Measurements from ENCODE around the gene ASB15.

ASB15 gene

DNA sequence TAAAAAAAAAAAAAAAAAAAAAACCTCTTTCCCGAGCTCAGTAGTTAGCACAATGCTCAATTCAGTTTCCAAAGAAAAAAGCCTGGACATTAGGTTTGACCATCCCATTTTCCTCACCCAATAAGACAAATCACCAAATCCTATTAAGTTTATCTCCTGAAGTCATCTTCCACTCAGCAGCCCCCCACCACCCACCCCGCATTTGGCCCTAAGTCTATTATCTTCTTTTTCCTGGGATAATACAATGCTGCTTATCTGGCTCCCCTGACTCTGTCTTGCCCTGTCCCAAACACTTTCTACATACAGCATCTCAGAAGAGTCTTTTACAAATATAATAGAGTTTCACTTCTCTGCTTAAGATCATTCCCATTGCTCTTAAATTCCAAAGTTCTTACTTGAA is 36.3 kb downstream of the ASB15 start:
- no peak for DNase-seq

DNA sequence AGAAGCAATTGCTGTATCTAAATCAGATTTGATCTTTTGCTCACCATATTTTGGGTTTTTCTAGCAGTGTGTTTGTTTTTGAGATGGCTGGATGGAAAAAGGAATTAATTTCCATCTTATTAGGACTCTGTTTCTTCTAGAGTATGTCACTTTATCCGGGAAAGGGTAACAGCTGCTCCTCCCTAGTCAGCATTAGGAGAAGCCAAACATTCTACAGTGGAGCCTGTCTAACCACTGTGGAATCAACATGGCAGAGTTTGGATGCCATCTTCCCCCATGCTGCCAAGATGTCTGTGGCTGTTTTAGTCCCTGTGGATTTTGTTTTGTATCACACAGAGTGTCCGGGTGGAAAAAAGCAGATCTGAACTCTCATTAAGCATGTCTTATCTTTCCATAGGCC is 38.0 kb downstream of the ASB15 start:
- no peak for DNase-seq

DNA sequence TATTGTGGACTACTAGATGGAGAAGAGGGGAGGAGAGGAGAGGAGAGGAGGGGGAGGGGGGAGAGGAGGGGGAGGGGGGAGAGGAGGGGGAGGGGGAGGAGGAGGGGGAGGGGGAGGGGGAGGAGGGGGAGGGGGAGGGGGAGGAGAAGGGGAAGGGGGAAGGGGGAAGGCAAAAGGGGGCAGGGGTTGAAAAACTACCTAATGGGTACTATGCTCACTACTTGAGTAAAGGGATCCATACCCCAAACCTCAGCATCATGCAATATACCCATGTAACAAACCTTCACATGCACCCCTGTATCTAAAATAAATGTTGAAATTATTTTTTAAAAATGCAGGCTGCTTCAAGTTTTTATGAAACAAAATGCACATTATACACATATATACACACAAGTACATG is 39.0 kb downstream of the ASB15 start:
- no peak for DNase-seq

DNA sequence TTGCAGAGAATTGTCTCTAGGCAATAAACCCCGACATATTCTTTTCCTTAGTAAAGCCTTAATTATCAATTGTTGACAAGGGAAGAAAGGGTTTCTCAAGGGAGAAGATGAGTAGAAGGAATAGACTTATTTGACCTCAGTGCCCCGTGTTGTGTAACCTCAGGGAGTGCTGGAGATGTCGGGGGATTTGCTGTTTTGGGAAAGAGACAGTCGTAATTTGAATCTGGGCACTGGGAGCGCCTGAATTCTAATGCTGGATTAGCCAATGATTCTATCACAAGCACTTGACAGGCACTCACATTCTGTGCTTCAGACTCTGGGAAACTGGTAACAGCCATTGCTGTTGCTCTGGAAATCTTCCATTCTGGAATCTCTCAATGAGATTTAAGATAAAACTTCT is 40.3 kb downstream of the ASB15 start:
- DNase-seq = no peak

DNA sequence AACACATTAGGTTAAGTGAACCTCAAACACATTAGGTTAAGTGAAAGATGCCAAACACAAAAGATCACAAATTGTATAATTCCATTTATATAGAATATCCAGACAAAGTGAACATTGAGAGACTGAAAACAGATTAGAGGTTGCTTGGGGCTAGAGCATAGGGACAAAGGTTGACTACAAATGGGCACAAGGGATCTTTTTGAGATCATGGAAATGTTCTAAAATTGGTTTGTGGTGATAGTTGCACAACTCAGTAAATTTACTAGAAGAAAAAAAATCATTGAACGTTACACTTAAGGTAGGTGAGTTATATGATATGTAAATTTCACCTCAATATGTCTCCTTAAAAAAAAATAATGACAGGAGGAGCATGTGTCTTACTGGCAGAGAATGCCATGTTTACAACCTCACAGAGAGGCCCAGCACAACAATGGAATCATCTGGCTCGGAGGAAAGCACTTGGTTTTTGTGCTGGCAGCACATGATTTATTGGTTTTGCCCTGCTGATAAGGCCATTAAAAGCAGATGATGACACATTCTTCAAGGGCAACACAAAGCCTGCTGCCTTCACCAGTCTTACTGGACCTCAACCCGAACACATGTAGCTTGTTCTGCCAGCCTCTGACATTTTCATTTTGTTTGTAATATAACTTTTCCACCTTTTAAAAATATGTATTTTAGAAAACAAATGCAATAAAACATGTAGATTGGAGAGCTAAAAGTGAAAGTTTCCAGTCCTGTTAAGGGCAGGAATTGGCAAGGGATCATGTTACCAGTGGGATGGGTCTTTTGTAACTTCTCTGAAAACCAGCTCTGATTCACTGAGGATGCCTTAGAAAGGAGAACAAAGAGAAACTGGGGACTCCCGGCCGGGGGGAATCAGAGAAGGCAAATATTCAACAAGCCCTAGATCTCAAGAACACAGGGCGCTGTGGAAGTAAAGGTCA is 42.1 kb downstream of the ASB15 start:
- DNase-seq = no peak

DNA sequence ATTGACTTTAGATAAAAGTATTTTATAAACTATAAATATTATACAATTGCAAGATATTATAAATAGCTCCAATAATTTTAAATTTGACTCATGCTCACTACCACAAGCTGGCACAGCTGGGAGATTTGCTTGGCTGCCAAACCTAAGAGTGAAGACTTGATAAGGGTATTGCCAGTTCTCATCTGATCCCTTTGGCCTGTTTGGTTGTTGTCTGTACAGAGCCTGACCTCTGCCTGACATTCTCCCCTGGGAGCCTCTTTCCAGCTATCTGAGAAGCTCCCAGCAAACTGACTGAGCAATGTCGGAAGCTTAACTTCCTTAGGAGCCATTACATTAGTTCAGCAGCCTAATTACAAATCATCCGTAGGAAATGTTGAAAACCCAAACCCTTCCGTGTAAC is 43.9 kb downstream of the ASB15 start:
- no peak for DNase-seq

DNA sequence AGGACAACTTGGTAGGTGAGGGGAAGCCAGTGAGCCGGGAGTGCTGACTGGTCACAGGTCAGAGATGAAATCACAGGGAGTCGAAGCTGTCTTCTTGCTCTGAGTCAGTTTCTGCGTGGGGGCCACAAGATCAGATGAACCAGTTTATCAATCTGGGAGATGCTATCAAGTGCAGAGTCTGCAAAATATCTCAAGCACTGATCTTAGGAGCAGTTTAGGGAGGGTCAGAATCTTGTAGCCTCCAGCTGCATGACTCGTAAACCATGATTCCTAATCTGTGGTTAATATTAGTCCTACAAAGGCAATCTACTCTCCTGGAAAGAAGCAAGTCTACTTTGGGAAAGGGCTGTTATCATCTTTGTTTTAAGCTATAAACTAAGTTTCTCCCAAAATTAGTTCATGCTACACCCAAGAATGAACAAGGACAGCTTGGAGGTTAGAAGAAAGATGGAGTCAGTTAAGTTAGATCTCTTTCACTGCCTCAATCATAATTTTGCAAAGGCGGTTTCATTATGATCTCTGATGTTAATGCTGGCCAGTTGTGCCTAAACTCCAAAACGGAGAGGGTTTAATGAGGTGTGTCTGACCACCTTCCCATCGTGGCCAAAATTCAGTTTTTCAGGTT is 45.6 kb downstream of the ASB15 start:
- no peak for DNase-seq

DNA sequence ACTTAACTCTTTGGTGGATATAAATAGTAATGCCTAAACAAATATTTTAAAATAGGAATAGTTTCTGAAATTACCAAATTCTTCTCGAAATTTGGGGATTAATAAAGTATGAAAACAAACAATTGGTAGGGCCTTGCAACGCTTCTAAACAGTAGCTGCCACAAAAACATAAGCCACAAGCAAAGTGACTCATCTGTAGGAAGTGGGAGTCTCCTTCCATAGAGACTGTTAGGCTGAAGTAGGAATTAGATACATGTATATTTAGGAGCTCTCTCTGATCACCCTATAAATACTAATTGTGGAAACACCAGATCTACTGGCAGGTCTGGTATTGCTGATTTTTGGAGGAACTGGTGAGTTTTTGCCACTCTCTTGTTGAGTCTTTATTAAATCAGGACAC is 48.3 kb downstream of the ASB15 start:
- no peak for DNase-seq

DNA sequence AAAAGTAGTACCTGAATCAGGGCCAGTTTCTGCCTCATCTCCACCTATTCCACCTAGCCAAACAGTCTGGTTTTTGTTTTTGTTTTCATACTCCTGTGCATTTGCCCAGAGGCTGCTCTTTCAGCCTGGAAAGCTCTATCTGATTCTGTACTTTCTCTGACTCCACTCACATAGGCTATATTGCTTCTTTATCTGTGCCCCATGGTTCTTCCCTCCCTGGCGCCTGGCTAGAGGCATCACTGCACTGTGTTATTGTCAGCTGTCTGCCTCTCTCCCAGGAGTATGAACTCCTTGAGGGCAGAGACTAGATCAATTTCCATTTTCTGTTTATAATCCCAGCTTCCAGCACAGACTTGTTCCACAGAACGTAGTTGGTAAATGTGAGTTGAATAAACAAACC is 49.0 kb downstream of the ASB15 start:
- no peak for DNase-seq

DNA sequence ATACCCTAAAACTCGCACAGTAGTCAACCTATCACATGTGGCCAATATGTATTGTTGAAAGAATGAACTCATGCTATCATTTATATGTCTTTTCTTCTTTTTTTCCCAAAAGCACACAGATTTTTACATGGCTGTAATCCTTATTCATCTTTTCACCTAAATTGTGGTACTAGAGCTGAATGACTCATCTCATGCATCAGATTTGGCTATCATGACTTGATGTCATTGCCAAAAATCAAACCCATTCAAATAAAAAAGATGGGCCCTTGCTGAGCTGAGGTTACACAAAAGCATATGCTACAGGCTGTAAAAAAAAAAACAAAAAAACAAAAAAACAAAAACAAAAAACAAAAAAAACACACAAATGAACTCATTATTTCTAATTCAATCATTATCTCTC is 50.8 kb downstream of the ASB15 start:
- no peak for DNase-seq

DNA sequence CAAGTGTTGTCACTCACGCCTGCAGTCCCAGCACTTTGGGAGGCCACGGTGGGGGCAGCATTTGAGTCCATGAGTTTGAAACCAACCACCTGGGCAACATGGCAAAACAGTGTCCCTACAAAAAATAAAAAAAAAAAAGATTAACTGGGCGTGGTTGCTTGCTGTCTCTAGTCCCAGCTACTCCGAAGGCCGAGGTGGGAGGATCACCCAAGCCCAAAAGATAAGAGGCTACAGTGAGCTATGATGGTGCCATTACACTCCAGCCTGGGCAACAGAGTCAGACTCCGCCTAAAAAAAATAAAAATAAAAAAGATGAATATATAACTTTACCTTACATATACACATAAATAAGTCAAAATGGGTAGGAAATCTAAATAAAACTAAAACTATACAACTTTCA is 51.5 kb downstream of the ASB15 start:
- DNase-seq = no peak

DNA sequence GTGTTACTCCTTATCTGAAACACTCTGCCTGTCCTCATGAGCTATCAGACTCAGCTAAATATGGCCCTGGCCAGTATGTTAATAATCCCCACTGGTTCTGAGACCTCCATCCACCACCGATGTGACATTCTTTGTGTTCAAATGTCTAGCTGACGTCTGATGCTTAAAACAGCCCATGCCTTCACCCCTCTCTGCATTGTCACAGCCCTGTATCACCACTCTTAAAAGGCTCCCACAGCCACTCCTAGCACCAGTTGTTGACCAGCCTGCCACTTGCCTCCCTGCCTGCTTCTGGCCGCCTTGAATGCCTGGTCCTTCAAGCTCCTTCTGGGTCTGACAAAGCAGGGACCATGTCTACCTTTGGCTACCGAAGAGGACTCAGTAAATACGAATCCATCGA is 54.0 kb downstream of the ASB15 start, which contains the start of gene LMOD2:
Gene LMOD2 (plus strand): TSS at position 253 of the 400 bp plus-strand sequence. CDS start 98 bp downstream, at position 351.
- no peak for DNase-seq

DNA sequence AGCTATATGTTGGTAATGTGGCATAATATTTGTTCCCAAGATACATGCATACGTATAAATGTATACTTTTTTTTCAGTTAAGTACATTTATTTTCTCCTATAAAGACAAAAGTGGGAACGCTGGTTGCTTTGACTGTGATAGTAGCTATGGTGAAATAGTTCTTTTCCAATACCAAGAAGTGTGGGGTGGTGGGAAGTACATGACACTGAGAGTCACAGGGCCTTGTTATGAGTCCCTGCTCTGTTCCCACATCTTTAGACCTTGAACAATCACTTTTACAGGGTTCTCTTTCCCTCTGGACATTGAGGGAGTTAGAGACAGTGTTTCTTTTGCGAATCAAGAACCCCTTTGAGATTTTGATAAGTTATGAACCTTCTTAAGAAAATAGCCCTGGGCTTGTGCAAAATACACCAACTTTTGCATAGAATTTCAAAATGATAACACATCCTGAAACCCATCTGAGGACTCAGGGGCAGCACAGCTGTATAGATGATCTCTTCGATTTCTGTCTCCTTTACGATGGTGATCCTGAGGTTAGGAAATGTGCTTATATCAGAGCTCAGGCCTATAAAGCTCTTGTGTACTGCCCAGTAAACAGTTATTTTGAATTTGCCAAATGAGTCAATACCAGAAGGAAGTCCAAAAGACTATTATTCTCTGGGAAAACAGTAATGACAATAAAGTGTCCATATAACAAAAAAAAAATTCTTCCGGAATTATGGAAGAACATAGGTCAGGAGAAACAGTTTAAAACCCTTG is 55.1 kb downstream of the ASB15 start:
- DNase-seq = no peak

DNA sequence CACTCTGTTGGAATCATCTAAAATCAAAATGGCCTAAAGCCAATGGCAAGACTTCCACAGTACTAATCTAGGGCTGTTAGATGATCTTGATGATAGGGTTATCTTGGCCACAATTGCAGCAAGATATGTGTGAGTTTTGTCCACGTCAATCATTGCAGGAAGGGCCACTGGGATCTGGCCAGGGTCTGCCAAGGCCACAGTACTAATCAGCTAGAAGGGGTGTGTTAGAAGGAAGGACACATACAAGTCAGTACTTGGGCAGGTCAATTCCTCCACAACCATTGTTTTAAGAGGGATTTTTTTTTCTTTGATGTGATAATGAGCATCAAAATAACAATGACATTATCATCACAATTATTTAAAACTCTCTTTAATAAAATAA is 55.7 kb downstream of the ASB15 start:
- DNase-seq = no peak

DNA sequence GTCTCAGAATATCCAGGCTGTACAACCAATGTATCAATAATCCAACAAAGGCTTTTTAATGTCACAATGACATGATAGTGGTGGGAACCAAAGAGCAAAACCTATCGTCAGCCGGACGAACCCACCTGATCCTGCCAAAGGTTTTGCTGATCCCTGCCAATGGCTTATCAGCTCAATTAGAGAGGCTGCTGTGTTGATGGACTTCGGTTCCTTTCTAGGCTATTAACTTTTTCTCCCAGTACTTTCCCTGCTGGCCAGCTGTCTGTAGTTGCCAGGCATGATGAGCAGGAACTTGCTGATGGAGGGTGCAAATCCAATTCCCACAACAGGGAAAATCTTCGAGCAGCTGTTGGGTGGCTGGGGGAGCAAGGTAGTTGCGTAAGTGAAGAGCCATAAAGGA is 56.4 kb downstream of the ASB15 start:
- DNase-seq = no peak

DNA sequence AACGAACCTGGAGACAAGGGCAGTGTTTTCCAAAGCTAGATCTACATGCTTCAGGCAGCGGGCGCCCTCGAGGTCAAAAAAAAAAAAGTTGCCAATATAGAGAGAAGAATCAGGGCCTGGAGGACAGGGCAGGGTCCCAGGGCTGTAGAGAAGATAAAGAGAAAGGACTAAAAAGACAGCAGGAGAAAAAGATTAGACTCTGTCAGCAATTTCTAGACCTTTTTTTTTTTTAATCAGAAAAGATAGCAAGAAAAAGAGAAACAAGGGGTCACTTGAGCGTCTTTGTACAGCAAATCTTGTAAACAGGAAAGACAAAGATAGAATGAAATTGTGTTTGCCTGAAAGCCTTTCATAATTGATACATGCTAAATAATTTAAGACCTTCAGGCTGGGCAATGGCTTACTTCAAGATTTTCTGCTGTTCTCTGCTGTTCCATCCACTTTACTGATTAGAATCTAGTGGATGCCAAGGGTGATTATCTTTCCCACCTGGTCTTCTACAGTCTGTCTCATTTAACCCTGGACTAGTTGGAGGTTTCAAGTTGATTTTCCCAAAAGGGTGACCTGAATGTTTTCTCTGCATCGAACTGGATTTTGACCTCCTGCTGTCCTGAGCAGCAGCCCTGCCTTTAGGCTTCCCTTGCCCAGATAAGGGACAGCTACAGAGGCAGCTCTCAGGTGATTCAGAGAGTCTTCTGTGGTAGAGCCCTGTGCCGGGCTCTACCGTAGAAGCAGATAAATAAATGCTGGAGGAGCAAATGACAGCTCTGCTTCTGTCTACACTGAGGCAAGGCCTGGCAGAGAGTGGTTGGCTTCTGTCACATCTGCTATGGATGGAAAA is 59.1 kb downstream of the ASB15 start:
- no peak for DNase-seq

DNA sequence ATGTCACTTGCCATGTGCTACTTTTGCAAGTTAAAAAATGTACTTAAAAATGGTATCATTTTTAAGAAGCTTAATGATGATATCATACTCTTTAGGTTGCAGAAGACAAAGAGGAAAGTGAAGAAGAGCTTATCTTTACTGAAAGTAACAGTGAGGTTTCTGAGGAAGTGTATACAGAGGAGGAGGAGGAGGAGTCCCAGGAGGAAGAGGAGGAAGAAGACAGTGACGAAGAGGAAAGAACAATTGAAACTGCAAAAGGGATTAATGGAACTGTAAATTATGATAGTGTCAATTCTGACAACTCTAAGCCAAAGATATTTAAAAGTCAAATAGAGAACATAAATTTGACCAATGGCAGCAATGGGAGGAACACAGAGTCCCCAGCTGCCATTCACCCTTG is 60.1 kb downstream of the ASB15 start:
- DNase-seq = no peak

DNA sequence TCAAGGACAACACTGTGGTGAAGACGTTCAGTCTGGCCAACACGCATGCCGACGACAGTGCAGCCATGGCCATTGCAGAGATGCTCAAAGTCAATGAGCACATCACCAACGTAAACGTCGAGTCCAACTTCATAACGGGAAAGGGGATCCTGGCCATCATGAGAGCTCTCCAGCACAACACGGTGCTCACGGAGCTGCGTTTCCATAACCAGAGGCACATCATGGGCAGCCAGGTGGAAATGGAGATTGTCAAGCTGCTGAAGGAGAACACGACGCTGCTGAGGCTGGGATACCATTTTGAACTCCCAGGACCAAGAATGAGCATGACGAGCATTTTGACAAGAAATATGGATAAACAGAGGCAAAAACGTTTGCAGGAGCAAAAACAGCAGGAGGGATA is 60.7 kb downstream of the ASB15 start:
- no peak for DNase-seq

DNA sequence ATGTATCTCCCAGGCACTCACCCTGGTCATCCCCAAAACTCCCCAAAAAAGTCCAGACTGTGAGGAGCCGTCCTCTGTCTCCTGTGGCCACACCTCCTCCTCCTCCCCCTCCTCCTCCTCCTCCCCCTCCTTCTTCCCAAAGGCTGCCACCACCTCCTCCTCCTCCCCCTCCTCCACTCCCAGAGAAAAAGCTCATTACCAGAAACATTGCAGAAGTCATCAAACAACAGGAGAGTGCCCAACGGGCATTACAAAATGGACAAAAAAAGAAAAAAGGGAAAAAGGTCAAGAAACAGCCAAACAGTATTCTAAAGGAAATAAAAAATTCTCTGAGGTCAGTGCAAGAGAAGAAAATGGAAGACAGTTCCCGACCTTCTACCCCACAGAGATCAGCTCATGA is 61.1 kb downstream of the ASB15 start:
- no peak for DNase-seq

DNA sequence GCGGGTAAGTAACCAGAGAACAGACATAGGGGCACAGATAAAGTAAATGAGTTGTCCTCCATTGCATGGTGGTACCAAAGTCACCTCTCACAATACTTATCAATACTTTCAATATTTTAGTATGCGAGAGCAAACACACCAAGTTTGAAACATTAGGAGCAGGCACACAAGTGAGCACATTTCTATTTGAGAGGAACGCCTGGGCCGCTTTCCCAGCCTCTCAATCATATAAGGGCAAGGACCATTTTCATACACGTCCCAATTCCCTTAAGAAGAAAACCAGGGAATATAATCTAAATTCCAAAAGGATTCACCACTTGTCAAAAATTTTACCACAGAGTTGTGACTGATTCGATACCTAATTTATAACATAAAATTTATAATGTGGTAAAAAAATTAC is 61.6 kb downstream of the ASB15 start:
- no peak for DNase-seq

DNA sequence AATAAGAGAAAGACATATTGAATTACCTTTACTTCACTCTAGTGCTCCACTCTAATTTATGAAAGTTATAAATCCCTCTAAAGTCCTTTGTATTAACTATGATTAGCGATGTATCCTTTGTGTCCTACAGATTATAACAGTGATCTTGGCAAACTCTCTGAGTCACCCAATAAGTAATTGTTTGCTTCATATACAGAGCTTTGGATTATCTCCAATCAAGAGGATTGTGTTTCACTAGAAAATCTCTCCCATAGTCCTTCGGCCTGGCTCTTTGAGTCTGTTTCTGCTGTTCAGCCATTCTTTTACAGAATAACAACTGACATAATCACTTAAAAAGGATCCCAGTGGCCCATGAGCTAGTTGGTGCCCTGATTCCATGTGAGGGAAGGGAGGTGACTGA is 63.5 kb downstream of the ASB15 start:
- DNase-seq = no peak

DNA sequence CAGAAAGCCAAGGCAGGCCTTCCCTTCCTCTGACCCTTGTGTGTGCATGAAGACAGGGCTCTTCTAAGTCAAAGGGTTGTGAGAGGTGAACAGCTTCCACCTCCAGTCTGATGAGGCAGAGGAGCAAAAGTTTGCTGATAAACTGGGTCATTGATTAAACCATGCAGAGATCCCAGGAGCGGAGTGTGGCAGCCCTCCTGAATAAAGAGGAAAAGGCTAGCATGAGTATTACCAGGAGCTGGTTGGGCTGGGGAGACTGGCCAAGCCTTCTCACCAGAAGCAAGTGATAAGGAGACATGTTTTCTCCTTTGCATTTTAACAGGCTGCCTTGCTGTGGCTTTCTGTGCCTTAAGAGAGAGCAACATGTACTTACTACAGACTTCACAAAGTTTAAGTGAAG is 64.3 kb downstream of the ASB15 start:
- no peak for DNase-seq

DNA sequence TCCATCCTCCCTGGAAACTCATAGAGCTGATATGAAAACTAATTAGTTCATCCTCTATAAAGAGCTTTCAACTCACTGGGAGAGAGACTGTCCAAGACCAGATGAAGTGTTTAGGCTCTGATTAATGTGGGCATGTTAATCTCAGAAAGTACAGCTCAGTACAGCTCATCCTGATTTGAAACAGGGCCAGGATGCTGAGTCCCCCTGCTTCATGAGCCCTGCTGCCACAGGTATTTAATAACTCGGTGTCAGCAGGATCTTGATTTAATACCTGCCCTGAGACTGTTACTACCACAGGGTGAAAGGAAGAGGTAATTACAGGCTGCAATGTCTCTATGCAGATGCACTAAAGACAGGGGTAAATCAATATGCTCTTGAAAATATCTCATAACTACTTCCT is 64.9 kb downstream of the ASB15 start:
- no peak for DNase-seq

Measured in stimulated activated CD8-positive, alpha-beta memory T cell treated with anti-CD3 and anti-CD28 coated beads, Interleukin-4, amount 100 ng/mL, for 48 hours (primary cell).